K562 (cell line): ENCODE results near the gene KCNB1. TPM values are rescaled to one million over a fixed set of nuclear protein-coding genes. Genes with fewer than 3 reads are reported as not detected.
A peak's percentile ranks its signal among the peaks of the same experiment; 100 is the strongest.

ENCODE experiments used
- CREB1 ChIP-seq, 2 experiments: sonication (generic) in 1 of 2; formaldehyde crosslinking in 1 of 2; IDR thresholded peaks; 2 replicates each; pipeline versions ENCODE4 v1.6.1 to v1.8.0; 2012 to 2022; ENCODE audit warnings: inconsistent platforms in 1 of 2, mild to moderate bottlenecking in 1 of 2, missing genetic modification reagents in 1 of 2, moderate library complexity in 1 of 2
- ETV6 ChIP-seq, 3 experiments: fragments of 150-350 bp in 1 of 3; sonication (generic) in 1 of 3; formaldehyde crosslinking in 1 of 3; IDR thresholded peaks; 2 replicates each; pipeline versions ENCODE4 v1.6.1 to v1.8.0; 2014 to 2022; ENCODE audit warnings: borderline replicate concordance in 2 of 3, low read depth in 2 of 3, antibody characterized with exemption in 1 of 3, low read length in 1 of 3, mild to moderate bottlenecking in 1 of 3, missing genetic modification reagents in 1 of 3
- HDAC2 ChIP-seq: fragments of 450-650 bp; IDR thresholded peaks from 2 replicates; pipeline ENCODE4 v1.6.1; 2016; ENCODE audit warnings: mild to moderate bottlenecking
- MAFK ChIP-seq: IDR thresholded peaks from 2 replicates; pipeline ENCODE4 v1.6.1; 2011; ENCODE audit warnings: low read length, improper control_type of control experiment
- NCOA1 ChIP-seq: fragments of 450-650 bp; IDR thresholded peaks from 2 replicates; pipeline ENCODE4 v1.6.1; 2016; ENCODE audit warnings: low read depth
- NFIX ChIP-seq: fragments of 250-450 bp; sonication (Bioruptor Pico); IDR thresholded peaks from 2 replicates; pipeline ENCODE4 v1.4.0; 2020; ENCODE audit warnings: low read depth, mild to moderate bottlenecking, moderate library complexity
- NR2C2 ChIP-seq, 2 experiments: fragments of 200-800 bp in 1 of 2; sonication (Bioruptor generic) in 1 of 2; sonication (generic) in 1 of 2; formaldehyde crosslinking in 1 of 2; IDR thresholded peaks; 2 replicates each; pipeline versions ENCODE4 v1.6.1 to v1.8.0; 2016 to 2022; ENCODE audit warnings: mild to moderate bottlenecking in 1 of 2, missing compliant biosample characterization in 1 of 2, missing genetic modification characterization in 1 of 2, missing genetic modification reagents in 1 of 2
- PML ChIP-seq: IDR thresholded peaks from 2 replicates; pipeline ENCODE4 v1.6.1; 2012; ENCODE audit warnings: low read length, inconsistent platforms
- RBM22 ChIP-seq: fragments of 200-400 bp; formaldehyde crosslinking; IDR thresholded peaks from 2 replicates; pipeline ENCODE4 v1.6.1; 2018; ENCODE audit warnings: low read length, low read depth; ENCODE audit not compliant: poor library complexity, severe bottlenecking
- SMAD3 ChIP-seq: fragments of 450-650 bp; formaldehyde crosslinking; conservative IDR thresholded peaks from 2 replicates; pipeline ENCODE4 v1.4.0; 2020; ENCODE audit warnings: mild to moderate bottlenecking
- ZNF133 ChIP-seq: fragments of 250-450 bp; sonication (Bioruptor Pico); IDR thresholded peaks from 2 replicates; pipeline ENCODE4 v1.4.0; 2020; ENCODE audit warnings: mild to moderate bottlenecking
- ZNF395 ChIP-seq: fragments of 200-800 bp; sonication (Bioruptor generic); IDR thresholded peaks from 2 replicates; pipeline ENCODE4 v1.6.1; 2017; ENCODE audit warnings: missing genetic modification characterization, missing compliant biosample characterization
- ZNF584 ChIP-seq: fragments of 200-800 bp; sonication (Bioruptor generic); IDR thresholded peaks from 2 replicates; pipeline ENCODE4 v1.6.1; 2016; ENCODE audit warnings: low read depth, mild to moderate bottlenecking, missing genetic modification characterization, missing compliant biosample characterization
- polyA plus RNA-seq, 8 experiments: library from polyadenylated mRNA; depleted of rRNA in 4 of 8; stranded (reverse) in 5 of 8; unstranded in 3 of 8; fragments of >200 nt; fragmentation: Nextera tagmentation in 2 of 8; fragmentation: Illumina TruSeq in 1 of 8; extraction: Ambion mirVana in 2 of 8; extraction: Trizol in 1 of 8; gene quantifications; 2 replicates each; pipeline versions ENCODE4 v1.2.1 to v1.2.3, GENCODE V29; 2011 to 2014; ENCODE audit warnings: inconsistent platforms in 1 of 8, missing spikeins in 1 of 8
- total RNA-seq, 7 experiments: library from RNA; depleted of rRNA in 6 of 7; stranded (reverse); fragments of >200 nt in 6 of 7; fragmentation: Illumina TruSeq in 2 of 7; extraction: Trizol in 2 of 7; gene quantifications; 2 replicates each; pipeline versions ENCODE4 v1.2.1 to v1.2.3, GENCODE V29; 2011 to 2021; ENCODE audit warnings: low replicate concordance in 1 of 7
- TF ChIP-seq, protein P1 (sequence below): fragments of 200-800 bp; sonication (Bioruptor generic); IDR thresholded peaks from 2 replicates; pipeline ENCODE4 v1.6.1; 2016; ENCODE audit warnings: missing genetic modification characterization, missing compliant biosample characterization

The KCNB1 gene
- total and polyA plus RNA-seq, 9 of the 15 experiments (the other 6 are each of a cell fraction or from before 2014, with no cell fraction given), result 0.01 to 0.06 TPM; not detected in 7

- TF ChIP-seq, protein P1, sequence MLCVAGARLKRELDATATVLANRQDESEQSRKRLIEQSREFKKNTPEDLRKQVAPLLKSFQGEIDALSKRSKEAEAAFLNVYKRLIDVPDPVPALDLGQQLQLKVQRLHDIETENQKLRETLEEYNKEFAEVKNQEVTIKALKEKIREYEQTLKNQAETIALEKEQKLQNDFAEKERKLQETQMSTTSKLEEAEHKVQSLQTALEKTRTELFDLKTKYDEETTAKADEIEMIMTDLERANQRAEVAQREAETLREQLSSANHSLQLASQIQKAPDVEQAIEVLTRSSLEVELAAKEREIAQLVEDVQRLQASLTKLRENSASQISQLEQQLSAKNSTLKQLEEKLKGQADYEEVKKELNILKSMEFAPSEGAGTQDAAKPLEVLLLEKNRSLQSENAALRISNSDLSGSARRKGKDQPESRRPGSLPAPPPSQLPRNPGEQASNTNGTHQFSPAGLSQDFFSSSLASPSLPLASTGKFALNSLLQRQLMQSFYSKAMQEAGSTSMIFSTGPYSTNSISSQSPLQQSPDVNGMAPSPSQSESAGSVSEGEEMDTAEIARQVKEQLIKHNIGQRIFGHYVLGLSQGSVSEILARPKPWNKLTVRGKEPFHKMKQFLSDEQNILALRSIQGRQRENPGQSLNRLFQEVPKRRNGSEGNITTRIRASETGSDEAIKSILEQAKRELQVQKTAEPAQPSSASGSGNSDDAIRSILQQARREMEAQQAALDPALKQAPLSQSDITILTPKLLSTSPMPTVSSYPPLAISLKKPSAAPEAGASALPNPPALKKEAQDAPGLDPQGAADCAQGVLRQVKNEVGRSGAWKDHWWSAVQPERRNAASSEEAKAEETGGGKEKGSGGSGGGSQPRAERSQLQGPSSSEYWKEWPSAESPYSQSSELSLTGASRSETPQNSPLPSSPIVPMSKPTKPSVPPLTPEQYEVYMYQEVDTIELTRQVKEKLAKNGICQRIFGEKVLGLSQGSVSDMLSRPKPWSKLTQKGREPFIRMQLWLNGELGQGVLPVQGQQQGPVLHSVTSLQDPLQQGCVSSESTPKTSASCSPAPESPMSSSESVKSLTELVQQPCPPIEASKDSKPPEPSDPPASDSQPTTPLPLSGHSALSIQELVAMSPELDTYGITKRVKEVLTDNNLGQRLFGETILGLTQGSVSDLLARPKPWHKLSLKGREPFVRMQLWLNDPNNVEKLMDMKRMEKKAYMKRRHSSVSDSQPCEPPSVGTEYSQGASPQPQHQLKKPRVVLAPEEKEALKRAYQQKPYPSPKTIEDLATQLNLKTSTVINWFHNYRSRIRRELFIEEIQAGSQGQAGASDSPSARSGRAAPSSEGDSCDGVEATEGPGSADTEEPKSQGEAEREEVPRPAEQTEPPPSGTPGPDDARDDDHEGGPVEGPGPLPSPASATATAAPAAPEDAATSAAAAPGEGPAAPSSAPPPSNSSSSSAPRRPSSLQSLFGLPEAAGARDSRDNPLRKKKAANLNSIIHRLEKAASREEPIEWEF (CRISPR knock-in tag), result no peak
- no peak for TF ChIP-seq NFIX (CRISPR knock-in tag)
- no peak for TF ChIP-seq RBM22
- TF ChIP-seq ZNF395, result no peak
- 0 out of 2 replicates have a peak, but pooled peaks have one; percentile 18 for TF ChIP-seq NR2C2 (CRISPR knock-in tag; IDR thresholded peaks at IDR 0.05)
- TF ChIP-seq NR2C2 (tag; IDR thresholded peaks at IDR 0.05), result no peak
- TF ChIP-seq MAFK, result no peak
- no peak for TF ChIP-seq ZNF133 (CRISPR knock-in tag)
- TF ChIP-seq NCOA1, result peak; percentile 51; the same call in 1 of the 2 replicates
- no peak for TF ChIP-seq ZNF584 (CRISPR knock-in tag)
- no peak for TF ChIP-seq PML
- TF ChIP-seq CREB1 (IDR thresholded peaks at IDR 0.05), result no peak
- 0 out of 2 replicates have a peak, but pooled peaks have one; percentile 26 for TF ChIP-seq CREB1 (CRISPR knock-in tag; IDR thresholded peaks at IDR 0.05)
- no peak for TF ChIP-seq SMAD3 (CRISPR knock-in tag)
- TF ChIP-seq ETV6 (IDR thresholded peaks at IDR 0.05; ENCODE audit: borderline replicate concordance in 1 of 2, low read depth in 2 of 2, low read length in 1 of 2), result no peak
- 0 out of 2 replicates have a peak, but pooled peaks have one; percentile 36 for TF ChIP-seq ETV6 (CRISPR knock-in tag; IDR thresholded peaks at IDR 0.05; ENCODE audit: borderline replicate concordance)
- no peak for TF ChIP-seq HDAC2
Observed at GRCh38 chr20:49482621-49483017, at the start of gene KCNB1 (continued).
